Posterior cingulate gyrus (tissue), 11 donors: Measurements from ENCODE around the gene SORCS2.

Source experiments
- DNase-seq, 10 donors: peaks; one replicate each; pipeline versions ENCODE4 v3.0.0 to v3.0.0-alpha.2; 2020 to 2021; ENCODE audit warnings: mixed read lengths in 3 of 10
- intact Hi-C: fragments of 100-400 bp; cut with DNase I; formaldehyde crosslinking; loops from one replicate; pipeline ENCODE4 v1.15.1; 2023

The SORCS2 gene

DNA sequence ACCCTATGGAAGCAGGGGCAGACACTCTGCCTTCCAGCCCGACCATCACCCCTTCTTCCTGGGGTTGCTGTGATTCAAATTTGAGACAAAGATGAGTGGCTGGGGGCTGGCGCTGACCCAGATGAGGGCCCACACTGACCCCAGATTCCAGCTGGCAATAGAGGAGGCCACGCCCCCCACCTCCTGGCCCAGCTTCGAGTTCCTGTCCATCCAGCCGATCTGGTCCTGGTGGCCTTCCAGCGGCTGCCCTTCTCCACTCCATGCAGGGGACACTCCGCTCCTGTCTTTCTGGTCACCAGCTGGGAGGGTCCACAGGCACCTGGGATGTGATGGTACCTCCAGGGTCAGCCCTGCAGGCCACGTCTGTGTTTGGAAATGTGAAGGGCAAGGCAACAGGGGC is 340.9 kb downstream of the SORCS2 start:
- intact Hi-C loops, result no loop called here
- peak in 1 of 10 donors; percentile 66 for DNase-seq

DNA sequence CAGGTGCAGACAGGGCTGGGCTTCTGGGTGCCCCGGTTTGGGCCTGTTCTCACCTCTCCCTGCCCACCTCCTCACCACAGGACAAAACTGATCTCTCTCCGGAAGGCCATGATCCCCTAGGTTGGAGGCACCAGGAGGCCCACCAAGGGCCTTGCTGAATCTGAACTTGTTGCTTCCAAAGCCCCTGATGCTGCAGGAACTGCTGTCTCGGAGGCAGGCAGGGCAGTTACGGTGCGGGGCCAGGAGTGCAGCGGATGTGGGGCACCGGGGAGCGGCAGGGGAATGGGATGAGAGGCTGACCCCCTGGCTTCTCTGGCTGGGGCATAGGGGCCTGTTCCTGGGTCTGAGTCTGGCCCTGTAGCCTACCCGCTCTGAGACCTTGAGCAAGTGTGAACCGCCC is 342.8 kb downstream of the SORCS2 start:
- DNase-seq, result no peak
- intact Hi-C loops, result no loop called here

DNA sequence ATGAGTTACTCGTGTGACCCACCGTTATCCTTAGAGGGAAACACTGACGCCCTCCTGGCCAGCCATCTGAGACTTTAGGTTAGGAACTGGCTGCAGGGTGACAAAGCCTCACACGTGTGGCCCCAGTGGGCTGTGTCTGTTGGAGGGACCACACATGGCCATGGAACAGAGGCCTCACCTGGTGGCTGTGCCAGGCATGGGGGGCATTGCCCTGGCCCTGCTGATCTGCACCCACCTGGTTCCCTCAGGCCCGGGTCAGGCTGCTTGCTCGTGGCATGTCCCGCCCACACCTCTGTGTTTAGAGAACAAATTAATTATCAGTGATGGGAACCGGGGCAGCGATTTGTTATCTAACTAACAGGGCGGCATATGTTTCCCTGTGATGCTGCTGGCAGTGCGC is 343.3 kb downstream of the SORCS2 start:
- peak in 1 of 10 donors; percentile 69 for DNase-seq
- intact Hi-C loops, result no loop called here

DNA sequence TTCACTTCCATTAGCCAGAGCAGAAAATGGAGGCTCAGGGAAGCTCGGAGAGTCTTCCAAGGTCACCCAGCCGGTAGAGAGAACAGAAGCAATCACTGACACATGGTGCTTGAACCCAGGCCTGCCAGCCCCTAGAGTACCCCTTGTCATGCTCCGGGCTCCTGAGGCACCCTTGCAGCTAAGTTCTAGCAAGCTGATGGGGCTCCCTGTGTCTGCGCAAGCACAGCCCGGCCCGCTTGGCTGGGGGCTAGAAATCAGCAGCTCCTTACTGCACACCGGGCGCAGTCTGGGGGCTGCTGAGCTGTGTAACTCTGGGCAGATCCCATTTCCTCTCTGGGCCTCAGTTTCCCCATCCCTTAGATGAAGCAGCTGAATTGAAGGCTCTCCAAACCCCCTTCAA is 344.5 kb downstream of the SORCS2 start:
- DNase-seq, result peak in 1 of 10 donors; percentile 70
- intact Hi-C loops, result no loop called here

DNA sequence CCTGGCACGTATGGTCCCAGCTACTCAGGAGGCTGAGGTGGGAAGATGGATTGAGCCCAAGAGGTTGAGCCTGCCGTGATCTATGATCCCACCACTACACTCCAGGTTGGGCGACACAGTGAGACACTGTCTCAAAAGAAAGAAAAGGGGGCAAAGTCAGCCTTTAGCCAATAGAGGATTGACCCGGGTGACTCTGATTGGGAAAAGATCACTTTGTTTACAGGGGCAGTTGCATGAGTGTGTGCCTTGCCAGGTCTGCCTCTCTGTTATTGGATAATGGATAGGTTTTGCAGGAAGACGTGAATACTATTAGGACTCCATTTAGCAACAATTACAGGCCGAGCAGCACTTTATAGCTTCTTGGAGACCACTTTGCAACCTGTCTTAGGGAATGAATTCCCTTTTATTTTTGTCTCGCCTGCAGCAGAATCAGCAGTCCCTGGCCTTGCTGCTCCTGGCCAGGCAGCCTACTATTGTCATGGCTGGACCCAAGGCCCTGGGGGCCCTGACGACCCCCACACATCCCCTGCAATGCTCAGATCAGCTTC is 345.6 kb downstream of the SORCS2 start:
- intact Hi-C loops, result no loop called here
- no peak for DNase-seq

DNA sequence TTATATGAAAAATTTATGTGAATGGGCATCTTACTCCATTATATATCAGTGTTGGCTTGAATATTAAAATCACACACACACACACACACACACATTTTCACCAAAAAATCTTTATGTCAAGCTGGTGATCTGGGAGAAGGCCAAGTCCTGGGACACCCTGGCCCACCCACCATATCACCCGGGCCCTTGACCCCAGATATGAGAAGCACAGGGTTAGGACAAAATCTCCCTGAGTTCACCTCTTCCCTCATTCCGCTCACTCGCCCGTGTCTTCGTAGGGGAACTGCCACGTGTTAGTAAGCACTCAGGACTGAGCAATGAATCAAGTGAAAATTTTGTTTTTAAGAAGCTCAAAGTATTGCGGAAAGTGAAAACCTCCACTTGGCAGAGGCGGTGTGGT is 346.2 kb downstream of the SORCS2 start:
- peak in 1 of 10 donors; percentile 39 for DNase-seq
- intact Hi-C loops, result no loop called here

DNA sequence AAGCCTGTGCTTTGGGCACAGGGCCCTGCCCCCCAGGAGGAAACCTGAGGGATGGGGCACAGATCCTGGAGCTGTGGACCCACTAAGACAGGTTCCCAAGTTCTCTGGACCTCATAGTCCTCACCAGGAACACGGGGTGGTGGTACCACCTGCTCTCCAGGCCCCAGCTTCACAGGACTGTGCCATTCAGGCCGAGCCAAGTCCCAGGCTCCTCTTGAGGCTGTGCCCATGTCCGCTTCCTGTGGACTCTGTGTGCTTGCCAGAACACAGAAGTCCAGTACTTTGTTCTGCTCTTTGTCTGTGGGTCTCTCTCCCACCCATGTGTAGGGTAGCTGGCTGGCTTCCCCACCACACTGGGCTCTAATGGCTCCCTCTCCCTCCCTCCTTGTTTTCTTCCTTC is 346.8 kb downstream of the SORCS2 start:
- intact Hi-C loops, result no loop called here
- peak in 1 of 10 donors; percentile 82 for DNase-seq

DNA sequence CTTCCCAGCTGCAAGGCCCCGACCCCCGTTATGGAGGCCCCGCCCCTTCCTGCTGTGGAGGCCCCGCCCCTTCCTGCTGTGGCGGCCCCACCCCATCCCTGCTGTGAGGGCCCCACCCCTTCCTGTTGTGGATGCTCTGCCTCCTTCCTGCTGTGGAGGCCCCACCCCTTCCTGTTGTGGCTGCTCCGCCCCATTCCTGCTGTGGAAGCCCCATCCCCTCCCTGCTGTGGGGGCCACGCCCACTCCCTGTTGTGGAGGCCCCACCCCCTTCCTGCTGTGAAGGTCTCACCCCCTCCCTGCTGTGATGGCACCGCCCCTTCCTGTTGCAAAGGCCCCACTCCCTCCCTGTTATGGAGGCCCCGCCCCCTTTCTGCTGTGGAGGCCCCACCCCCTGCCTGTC is 347.3 kb downstream of the SORCS2 start:
- intact Hi-C loops, result no loop called here
- DNase-seq, result peak in 1 of 10 donors; percentile 58

DNA sequence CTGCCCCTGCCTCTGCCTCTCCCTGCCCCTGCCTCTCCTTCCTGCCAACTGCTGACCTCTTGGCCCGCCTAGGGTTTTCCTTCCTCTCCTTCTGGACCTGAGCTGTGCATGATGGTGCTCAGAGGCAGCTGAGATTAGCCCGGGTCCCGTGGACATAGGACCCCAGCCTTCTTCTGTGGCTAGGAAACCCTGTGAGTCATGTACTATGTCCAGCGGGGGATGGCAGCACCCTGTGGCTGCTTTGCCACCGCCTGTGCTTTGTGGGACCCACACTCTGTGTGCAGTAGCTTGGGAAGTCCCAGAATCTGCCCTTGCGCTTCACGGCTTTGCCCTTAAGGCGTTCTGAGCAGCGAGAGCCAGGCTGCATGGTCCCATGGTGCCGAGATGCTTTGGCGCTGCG is 347.9 kb downstream of the SORCS2 start:
- DNase-seq, result no peak
- intact Hi-C loops, result no loop called here

DNA sequence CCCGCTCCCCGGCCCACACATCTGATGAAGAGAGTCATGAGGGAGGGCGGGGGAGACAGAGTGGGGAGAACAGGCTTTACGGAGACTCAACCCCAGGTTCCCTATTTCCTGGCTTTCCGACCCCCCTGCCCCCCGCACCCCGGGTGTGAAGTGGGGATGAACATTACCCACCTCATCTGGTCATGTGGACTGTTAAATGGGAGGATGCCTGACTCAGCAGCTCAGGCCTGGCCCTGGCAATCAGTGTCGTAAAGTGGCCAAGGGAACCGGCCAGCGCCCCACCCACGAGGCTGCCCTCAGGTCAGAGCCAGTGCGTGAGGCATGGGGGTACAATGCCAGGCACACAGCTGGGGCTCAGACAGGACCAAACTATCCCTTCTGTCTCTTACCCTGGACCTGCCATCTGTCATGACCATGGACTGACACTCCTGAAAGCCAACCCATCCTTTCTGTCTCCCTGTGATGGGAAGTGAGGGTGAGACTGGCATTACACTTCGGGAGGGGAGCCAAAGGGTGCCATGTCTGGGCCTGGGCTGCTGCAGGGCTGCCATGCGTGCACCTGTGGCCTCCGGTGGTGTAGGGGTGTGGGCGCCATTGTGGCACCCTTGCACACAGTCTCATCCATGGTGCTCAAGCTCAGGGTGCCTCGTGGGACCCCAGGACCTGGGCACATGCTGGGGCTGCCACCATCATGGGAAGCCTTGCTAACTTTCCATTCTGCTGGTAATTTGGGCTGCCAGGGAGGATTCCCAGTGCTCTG is 348.5 kb downstream of the SORCS2 start:
- DNase-seq, result peak in 3 of 10 donors; percentile 49 to 74 (median 69)
- intact Hi-C loops, result no loop called here

DNA sequence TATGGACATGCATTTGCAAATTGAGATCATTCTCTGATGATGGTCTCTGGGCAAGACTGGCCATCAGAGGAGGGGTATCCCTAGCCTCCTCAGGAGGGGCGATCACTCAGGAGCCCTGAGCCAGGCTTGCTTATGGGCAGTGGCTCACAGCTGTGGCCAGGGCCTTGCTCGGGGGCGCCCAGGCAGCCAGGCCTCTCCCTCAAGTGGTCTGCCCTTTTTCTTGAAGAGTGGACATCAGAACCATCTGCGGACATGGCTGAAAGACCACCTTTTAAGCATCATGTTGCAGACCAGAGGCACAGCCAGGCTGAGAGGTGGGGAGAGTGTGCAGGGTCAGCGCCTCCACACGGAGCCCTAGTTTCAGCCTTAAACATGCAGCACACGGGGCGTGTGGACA is 349.1 kb downstream of the SORCS2 start:
- peak in 3 of 10 donors; percentile 9 to 67 (median 56) for DNase-seq
- intact Hi-C loops, result no loop called here

DNA sequence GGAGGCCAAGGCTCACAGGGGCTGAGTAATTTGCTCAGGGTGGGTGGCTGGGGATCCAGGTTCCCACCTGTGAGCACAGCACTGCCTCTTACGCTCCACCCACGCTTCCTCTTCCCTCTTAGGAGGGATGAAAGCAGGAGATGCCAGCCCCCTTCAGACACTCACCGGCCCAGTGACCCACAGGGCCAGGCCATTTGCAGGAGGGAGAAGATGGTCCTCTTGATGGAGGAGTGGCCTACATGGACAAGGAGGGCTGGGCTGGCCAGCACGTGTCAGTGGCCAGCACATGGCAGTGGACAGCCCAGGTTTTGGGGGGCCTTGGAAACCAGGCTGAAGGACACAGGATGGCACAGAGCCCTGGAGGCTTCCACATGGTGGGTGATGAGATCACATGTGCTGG is 350.4 kb downstream of the SORCS2 start:
- DNase-seq, result peak in 3 of 10 donors; percentile 42 to 62 (median 52)
- intact Hi-C loops, result no loop called here

DNA sequence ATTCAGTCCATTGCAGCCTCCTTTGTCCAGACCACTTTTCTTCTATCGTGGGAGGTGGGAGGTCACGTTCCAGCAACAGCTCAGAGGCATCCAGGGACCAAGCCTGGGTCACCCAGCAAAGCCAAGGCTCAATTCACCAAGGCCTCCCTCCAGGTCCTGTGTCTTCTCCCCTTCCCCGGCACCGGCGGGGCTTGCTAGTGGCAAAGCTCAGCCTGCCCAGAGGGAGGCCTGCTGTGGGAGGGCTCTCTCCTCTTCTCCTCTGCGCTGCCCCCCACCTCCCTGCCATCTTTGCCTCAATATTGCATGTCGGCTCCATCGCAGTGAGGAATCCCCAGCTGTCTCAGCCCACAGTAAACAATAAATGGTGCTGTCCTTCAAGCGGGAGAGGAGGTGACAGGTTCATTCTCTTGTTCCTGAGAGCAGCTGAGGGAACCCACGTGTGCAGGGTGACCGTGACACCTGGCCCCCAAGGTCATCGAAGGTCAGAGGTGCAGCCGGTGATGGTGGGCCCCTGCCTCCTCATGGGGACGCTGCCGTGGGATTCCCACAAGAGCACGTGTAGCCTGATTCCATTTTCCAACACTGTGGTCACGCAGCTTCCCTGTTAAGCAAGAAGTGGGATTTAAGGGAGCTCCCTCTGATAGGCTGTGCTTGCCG is 353.9 kb downstream of the SORCS2 start:
- intact Hi-C loops, result no loop called here
- peak in 3 of 10 donors; percentile 34 to 51 (median 39) for DNase-seq

DNA sequence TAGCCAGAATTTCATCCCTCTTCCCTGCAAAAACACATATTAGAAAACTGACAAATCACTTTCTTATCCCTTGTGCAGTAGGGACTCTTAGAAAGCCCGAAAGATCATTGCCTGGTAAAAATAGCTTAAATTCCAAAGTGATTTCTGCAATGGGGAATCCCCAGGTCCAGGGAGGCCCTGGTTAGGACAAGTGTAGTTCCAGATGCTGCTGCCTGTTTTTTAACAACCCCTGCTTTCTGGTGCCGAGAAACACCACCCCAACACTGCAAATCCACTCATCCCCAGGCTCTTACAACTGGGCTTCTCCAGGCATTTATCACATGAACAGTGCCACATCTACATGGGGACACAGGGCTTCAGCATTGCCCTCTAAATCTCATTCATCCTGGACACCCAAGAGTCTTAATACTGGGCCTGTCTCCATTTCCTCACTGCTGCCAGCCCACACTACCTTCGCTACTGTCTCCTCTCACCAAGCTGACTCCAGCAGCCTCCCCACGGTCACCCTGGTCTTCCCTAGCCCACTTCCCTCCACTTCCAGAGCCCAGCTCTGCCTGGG is 354.6 kb downstream of the SORCS2 start:
- peak in 1 of 10 donors; percentile 2 for DNase-seq
- intact Hi-C loops, result no loop called here

DNA sequence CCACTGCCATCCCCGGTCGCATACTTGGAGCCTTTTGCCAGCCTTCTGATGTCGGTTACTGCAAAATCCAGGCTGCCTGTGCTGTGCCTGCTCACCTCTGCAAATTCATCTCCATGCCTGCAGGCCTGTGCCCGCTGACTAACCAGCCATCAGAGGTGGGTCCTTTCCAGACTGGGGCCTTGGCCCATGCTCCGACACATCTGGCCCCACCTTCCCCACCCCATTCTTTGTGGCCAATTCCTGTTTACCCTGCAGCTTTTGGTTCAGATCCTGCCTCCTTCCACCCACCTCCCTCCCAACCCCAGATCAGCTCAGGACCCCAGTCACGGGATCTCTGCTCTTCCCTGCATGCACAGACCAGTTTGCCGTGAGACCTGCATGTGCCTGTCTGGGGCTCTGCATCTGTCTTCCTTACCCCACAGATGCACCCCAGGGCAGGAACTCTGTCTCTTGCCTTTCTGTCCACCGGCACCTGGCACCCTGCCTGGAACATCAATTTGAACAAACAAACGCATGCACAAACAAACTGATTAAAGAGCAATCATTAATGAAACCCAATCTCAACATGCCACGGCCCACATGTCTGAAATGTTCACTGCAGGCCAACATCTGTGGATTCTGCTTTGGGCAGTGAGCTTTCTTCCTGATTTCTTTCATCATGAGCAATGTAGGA is 355.2 kb downstream of the SORCS2 start:
- intact Hi-C loops, result no loop called here
- peak in 3 of 10 donors; percentile 67 to 79 (median 67) for DNase-seq

DNA sequence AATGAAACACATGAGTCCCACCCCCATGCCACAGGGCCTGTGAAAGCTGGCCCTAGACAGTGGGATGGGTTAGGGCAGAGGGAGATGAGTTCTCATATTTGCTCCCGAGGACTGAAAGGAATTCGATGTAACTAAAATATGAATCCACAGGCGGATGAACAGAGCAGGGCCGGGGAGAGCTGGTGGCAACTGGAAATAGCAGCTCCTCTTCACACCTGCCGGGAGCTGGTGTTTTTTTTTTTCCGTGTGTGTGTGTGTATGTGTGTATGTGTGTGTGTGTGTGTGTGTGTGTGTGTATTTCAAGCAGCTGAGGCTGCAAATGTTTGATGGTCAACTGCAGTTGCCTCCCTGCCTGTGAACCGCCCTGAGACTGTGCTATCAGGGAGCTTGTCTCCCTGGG is 357.5 kb downstream of the SORCS2 start:
- intact Hi-C loops, result no loop called here

DNA sequence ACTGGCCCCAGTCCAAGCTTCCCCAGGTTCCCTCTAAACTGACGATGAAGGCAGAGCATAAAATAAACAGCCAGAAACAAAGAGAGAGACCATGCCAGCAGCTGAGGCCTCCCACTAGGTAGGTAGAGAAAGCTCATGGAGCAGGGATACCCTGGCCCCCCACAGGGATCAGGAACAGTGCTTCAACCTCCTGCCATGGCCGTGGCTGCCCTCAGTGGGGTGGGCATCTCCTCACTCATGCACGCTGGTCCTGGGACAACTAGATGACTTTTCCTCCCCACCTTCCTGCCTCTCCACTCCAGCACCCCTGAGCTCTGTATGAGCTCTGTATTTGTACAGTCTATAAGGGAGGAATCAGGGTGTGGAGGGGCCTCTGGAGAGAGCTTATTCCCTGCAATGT is 360.1 kb downstream of the SORCS2 start:
- peak in 3 of 10 donors; percentile 26 to 74 (median 26) for DNase-seq
- intact Hi-C loops, result no loop called here

More for the DNA sequence above, 357.5 kb downstream of the SORCS2 start:
- peak in 3 of 10 donors; percentile 43 to 66 (median 51) for DNase-seq

DNA sequence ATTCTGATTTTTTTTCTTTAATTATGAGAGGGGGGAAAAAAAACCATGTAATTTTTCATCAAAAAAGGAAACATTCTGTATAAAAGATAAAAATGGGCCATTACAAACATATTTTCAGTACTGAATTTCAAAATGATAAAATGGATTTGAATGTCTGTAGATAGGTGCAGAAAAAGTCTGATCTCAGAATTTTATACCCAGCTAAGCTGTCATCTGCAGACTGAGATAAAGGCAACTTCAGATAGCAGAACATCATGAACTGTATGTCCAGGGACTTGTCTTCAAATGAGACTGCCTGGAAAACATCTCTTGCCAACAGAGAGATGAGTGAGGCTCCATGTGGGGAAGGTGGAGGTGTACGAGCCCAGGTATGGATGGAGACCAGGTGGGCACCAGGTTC is 360.9 kb downstream of the SORCS2 start:
- intact Hi-C loops, result no loop called here
- DNase-seq, result peak in 1 of 10 donors; percentile 6

DNA sequence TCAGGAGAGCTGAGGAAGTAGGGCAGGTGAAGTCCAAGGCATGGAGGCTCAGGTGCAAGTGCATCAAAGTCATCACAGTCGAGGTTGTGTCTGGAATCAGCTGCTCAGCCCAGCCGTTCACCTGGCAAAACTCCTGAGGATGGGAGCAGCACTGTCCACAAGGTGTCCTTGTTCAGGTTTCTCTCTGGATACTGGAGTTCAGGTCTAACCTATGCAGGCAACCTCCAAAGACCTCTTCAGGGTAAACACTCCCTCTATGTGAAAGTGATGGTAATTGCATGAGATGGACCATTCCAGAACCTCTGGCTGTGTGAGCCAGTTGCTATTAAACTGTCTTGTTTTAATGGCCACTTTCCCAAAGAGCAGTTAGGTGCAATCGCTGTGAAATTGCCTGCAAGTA is 362.6 kb downstream of the SORCS2 start:
- DNase-seq, result peak in 2 of 10 donors; percentile 34 to 48
- intact Hi-C loops, result no loop called here

DNA sequence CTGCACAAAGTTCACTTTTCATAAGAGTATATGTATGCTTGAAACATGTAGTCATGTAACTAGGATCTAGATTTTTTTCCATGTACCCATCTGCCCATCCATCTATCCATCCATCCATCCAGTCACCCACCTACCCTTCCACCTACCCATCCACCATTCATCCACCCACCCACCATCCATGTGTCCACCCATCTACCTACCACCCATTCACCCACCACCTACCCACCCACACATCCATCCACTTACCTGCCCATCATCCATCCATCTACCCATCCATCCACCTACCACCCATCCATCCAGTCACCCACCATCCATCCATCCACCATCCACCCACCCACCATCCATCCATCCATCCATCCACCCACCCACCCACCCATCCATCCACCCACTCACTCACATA is 364.2 kb downstream of the SORCS2 start:
- intact Hi-C loops, result no loop called here

DNA sequence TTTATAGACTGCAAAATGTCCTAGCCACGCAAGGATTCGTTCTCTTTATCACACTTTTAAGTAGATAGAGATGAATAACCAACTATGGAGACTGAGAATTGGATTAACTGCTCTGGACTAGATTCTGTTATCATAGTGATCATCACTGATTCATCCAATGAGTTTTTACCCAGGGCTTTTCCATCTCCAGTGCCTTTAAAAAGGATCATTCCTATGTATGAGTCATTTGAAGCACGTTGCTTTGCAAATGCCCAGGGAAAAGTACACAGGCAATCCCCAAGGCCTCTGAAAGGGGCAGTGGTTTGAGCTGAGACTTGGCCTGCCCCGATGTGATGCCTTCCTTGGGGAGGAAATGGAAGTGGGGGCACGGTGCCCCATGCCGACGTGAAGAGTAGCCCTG is 365.1 kb downstream of the SORCS2 start:
- intact Hi-C loops, result no loop called here
- peak in 1 of 10 donors; percentile 65 for DNase-seq

More for the DNA sequence above, 364.2 kb downstream of the SORCS2 start:
- DNase-seq, result peak in 2 of 10 donors; percentile 10 to 23
